GM21786 (cell line): ENCODE data around the gene PMFBP1.
"Not testable (repeated sequence)": the region's sequence is repeated elsewhere in the genome, so short reads cannot be mapped to it uniquely, and the experiment has no call there.

ENCODE experiments used
- ATAC-seq: cut with Tn5 transposase; IDR thresholded peaks from one replicate; pipeline ENCODE4 v1.9.1; 2021; ENCODE audit not compliant: unreplicated experiment

The PMFBP1 gene

DNA sequence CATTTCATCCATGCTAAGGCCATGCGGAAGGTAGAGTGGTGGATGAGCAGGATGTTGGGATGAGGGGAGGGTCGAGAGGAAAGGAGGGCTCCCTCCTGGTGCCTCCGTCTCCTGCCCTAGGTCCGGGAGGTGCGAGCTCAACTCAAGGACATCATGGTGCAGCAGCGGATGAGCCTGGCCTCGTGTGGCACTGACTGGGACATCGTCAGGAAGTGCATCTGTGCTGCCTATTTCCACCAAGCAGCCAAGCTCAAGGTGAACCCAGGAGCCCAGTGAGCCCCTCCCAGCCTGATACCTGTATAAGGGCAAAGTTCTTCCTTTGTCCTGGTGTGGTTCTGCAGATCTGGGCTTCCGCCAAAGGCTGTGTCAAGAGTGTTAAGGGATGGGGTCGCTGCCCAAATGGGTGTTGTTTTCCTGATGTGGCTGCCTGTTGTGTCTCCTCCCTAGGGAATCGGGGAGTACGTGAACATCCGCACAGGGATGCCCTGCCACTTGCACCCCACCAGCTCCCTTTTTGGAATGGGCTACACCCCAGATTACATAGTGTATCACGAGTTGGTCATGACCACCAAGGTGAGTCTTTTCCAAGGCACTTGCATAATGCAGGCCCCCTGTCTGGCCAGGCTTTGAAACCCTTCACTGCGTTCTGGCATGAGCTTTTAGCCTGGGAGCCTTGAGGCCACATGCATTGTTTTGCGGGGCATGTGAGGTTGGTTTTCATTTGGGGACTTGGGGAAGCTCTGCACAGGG lies 63.4 kb downstream of the PMFBP1 start:
- ATAC-seq: no peak

GRCh38 chr16:72107371-72107770 lies 64.6 kb downstream of the PMFBP1 start:
- ATAC-seq: no peak

DNA sequence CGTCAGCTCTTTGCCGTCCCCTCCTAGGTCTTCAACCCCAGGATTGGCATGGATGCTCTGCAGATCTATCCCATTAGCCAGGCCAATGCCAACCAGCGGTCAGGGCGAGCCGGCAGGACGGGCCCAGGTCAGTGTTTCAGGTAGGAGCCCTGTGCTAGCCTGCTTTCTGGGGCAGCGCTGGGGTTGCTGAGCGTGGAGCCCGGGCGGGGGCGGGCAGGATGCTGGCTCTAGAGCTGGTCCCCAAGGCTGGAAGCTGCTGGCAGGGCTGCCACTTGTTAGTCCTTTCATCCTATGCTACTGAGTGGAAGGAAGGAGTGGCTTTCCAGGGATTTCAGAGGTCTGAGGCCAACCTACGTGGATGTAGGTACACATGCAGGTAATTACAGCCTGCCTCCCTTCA lies 66.0 kb downstream of the PMFBP1 start:
- no peak for ATAC-seq

GRCh38 chr16:72104905-72105304 lies 67.0 kb downstream of the PMFBP1 start:
- ATAC-seq: no peak

- ATAC-seq: no peak
Observed at GRCh38 chr16:72101195-72101594, 70.8 kb downstream of the PMFBP1 start.

GRCh38 chr16:72099377-72099818 lies 72.6 kb downstream of the PMFBP1 start:
- ATAC-seq: no peak

GRCh38 chr16:72098936-72099335 lies 73.0 kb downstream of the PMFBP1 start:
- no peak for ATAC-seq

DNA sequence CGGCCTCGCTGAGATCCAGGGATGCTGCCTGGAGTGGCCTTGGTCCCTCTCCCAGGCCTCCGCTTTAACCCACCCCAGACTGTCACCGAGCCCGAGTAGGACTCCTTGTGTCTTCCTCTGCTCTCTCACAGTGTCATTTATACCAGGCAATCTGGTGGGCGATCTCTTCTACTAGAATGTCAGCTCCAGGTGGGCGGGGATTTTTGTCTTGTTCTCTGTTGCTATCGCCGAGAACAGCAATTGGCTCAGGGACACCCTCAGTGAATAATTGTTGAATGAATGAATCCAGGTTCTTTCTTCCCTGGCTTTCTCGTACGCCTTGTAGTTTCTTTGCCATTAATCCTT lies 77.7 kb downstream of the PMFBP1 start:
- ATAC-seq: no peak

DNA sequence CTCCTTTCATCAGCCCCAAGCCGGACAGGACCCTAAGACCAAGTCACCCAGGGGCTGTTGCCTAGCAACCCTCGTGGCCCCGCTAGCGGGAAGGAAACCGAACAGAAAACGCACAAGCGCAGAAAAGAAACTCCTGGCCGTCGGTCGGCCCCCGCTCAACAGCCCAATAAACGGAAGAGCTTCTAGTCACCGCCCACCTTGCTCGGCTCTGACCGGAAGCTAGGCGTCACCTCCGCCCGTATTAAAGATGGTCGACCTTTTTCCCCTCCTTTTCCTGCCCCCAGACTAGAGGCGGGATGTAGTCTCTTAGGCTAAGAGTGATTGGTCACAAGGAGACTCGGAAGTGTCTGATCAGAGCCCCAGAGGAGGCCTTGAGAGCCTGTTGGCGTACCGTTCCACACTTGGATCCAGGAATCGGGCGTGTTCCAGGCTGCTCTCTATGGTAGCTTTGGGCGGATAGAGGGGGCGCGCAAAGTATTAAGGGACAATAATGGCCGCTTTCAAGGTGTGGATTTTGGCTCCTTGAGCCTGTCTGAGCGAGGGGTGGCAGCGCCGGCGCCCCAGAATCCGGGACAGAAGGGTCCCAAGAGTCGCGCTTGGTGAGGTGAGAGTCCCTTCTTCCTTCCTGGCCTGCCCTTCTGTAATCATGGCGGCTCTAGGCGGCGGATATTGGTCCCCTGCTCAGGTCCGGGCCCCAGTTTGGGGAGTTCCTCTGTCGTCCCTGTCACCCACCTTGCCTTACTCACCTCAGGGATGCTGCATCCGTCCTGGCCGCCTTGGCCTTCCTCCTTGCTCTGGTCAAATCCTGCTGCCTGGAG lies 78.3 kb downstream of the PMFBP1 start, which contains the start of the genes DHX38 and TXNL4B:
Gene DHX38 (plus strand): TSS at position 400 of the 818 bp plus-strand sequence. CDS start 2,311 bp downstream, outside the sequence.
Gene TXNL4B (minus strand): TSS at position 173 of the 818 bp plus-strand sequence. CDS start 2,871 bp downstream, outside the sequence.
- ATAC-seq: peak; percentile 98

DNA sequence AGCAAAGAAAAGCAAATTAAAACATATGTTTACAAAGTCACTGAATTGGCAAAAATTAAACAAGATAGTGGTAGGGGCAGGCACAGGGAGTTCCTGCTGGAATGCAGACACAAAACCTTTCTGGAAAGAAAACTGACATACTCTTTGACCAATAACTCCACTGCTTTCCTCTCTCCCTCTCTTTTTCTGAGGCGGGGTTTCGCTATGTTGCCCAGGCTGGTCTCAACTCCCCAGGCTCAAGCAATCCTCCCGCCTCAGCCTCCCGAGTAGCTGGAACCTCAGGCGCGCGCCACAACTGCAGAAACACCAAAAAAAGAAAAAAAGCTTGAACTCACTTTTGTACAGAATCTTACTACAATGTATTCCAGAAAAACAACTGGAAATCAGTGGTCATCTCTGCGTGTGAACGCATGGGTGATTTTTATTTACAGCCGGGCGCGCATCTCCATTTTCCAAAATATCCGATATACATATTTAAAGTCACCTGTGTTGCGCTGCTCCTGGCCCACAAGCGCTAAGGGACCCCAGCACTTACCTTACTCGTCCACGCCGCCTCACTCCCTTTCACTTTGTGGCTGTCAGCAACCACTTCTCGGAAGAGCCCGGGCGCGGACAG lies 79.0 kb downstream of the PMFBP1 start:
- ATAC-seq: no peak

DNA sequence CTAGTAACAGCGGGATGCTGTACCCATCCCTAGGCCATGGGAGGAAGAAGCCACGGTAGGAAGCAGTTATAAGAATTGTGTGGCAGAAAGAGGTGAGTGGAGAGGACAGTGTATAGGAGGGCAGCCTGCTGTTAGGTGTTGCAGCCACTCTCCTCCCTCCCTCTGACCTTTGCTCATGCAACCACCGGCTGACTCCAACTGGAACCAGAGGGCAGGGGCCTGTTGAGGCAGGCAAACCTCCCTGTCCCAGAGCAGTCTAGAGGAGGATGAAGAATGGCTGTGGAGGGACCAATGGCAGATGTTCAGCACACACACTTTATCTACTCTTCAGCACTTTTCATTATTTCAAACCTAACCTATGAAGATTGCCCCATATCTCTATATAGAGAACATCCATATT lies 80.7 kb downstream of the PMFBP1 start:
- ATAC-seq: no peak

DNA sequence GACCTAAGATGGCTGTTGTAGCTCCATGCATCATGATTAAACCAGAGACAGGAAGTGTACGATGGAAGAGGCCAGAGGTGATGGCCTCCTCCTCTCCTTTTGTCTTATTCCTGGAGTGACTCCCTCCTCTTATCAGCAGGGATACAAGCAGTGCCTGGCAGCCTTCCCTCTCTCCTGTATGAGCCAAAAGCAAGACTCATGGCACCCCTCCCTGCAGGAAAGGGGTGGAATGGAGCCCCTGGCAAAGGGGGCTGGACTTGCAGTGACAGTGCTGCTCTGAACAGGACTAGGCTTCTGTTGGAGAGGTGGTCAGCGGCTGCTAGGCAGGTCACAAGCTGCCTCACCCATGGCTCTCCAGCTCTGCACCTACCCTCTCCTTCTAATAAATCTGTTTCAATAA lies 87.0 kb downstream of the PMFBP1 start:
- ATAC-seq: no peak

DNA sequence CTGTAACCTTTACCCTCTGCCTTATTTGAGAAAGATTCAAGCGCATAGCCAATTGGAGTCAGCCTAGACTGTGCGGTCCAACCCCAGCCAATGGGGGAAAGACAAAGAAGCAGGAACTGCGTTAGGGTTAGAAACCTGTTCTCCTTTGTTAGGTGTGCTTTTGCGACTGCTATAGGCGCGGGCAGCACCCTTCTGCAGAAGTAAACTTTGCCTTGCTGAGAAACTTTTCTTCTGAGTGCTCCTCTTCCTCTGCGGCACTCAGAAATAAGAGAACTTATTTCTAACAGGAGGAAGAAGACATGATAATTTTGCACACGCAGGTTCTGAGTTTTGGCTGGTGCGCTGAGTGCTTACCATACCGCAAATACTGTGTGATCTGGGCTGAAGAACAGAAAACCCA lies 87.5 kb downstream of the PMFBP1 start:
- ATAC-seq: no peak

GRCh38 chr16:72083778-72084404 lies 88.1 kb downstream of the PMFBP1 start:
- no peak for ATAC-seq

DNA sequence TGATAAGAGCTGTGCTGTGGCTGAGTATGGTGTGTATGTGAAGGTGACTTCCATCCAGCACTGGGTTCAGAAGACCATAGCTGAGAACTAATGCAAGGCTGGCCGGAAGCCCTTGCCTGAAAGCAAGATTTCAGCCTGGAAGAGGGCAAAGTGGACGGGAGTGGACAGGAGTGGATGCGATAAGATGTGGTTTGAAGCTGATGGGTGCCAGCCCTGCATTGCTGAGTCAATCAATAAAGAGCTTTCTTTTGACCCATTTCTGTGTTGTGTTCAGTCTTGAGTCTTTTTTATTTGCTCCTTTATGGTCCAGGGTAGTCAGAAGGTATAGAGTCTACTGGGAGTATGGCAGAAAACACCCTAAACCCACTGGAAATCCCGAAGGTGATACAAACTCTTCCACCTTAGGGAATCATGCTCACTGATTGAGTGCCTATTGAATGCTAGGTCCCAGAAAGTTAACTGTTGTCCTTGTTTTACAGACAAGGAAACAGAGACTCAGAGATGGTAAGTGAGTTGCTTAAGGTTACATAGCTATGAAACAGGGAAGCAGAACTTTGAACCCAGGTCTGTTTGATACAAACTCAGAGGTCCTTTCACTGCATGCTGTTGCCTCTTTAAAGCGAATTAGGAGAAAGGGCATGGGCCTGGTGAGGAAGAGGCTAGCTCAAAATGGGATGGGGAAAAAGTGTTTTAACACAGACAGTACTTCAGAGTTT lies 94.8 kb downstream of the PMFBP1 start:
- ATAC-seq: not testable (repeated sequence)

GRCh38 chr16:72075067-72075466 lies 96.9 kb downstream of the PMFBP1 start:
- not testable (repeated sequence) for ATAC-seq

- ATAC-seq: no peak
Observed at GRCh38 chr16:72073560-72074230, 98.3 kb downstream of the PMFBP1 start.

DNA sequence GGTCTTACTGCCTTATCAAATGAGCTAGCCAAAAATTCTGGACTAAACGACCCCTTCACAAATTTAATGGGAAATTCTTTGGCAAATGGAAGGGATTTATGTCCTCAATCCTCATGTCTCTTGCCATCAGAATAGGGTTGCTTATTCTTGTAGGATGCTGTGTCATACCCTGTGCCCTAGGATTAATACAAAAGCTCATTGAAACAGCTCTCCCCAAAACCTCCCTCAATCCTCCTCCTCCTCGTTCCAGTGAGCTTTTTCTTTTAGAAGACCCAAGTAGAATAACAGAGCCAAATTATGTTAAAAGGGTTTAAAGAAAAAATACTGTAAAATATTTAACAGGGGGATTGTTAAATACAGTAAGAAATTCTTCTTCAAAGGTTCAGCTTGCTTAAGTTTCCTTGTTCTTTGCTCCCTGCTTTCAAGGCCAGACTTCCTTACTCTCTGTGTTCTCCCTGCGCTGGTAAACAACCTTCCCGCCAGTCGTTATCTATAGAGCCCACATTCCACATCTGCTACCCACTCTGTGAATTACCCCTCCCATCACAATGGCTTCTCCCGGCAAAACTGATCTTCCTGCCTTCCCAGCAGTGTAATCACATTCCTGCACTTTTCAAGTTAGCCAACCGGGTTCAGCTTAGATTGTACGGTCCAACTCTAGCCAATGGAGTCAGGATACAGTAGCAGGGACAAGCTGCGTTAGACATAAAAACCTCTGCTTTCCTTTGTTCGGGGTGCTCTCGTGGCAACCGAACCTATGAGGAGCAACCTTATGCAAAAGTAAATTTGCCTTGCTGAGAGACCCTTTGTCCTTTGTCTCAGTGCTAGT lies 99.2 kb downstream of the PMFBP1 start:
- no peak for ATAC-seq
